Esophagus muscularis mucosa (tissue), 4 donors: ENCODE data around the gene FAM222A.

Source experiments
- CTCF ChIP-seq, 3 experiments: fragments of 200-600 bp in 2 of 3; fragments of 450-650 bp in 1 of 3; sonication (generic) in 2 of 3; IDR thresholded peaks; one replicate each; pipeline ENCODE4 v1.5.1; 2017 to 2019; ENCODE audit warnings: antibody characterized with exemption in 3 of 3, mild to moderate bottlenecking in 2 of 3, moderate library complexity in 1 of 3
- EP300 ChIP-seq: sonication (generic); formaldehyde crosslinking; IDR thresholded peaks from one replicate; pipeline ENCODE4 v1.6.1; 2017; ENCODE audit warnings: antibody characterized with exemption
- POLR2A ChIP-seq: fragments of 450-650 bp; IDR thresholded peaks from one replicate; pipeline ENCODE4 v1.6.1; 2017; ENCODE audit warnings: antibody characterized with exemption, moderate library complexity, mild to moderate bottlenecking, low read depth
- POLR2AphosphoS5 ChIP-seq, 2 donors: sonication (generic); formaldehyde crosslinking; IDR thresholded peaks; one replicate each; pipeline ENCODE4 v1.6.1; 2017; ENCODE audit warnings: antibody characterized with exemption in 2 of 2

- no peak for TF ChIP-seq POLR2AphosphoS5 (IDR thresholded peaks at IDR 0.05)
- TF ChIP-seq CTCF (IDR thresholded peaks at IDR 0.05) = no peak
- no peak for TF ChIP-seq POLR2A
- no peak for TF ChIP-seq EP300
These were observed 59.9 kb downstream of the FAM222A start for GRCh38 chr12:109773384-109774011.
